Esophagus squamous epithelium (tissue), 5 donors: ENCODE results near the gene ZSCAN1. TPM values are rescaled to one million over a fixed set of nuclear protein-coding genes. Genes with fewer than 3 reads are reported as not detected.

Experiments
- DNase-seq: peaks from one replicate; lab custom pipeline; 2025; lab: John Stamatoyannopoulos, UW
- H3K27ac ChIP-seq, 4 donors: fragments of 200-600 bp; sonication (generic); one replicate each; pipeline ENCODE4 v1.5.1; 2016 to 2019; ENCODE audit warnings: mild to moderate bottlenecking in 1 of 4
- H3K27me3 ChIP-seq, 4 donors: fragments of 200-600 bp; sonication (generic); 1 replicate in 3 of 4; 2 replicates in 1 of 4; pipeline versions ENCODE4 v1.5.1 to v1.6.0; 2017 to 2021; ENCODE audit warnings: antibody characterized with exemption in 1 of 4
- H3K36me3 ChIP-seq, 3 donors: fragments of 200-600 bp; sonication (generic); one replicate each; pipeline ENCODE4 v1.5.1; 2016 to 2019
- H3K4me1 ChIP-seq, 3 donors: fragments of 200-600 bp; sonication (generic); one replicate each; pipeline ENCODE4 v1.5.1; 2017 to 2019
- H3K4me3 ChIP-seq, 4 donors: fragments of 200-600 bp; sonication (generic); 1 replicate in 3 of 4; 2 replicates in 1 of 4; pipeline ENCODE4 v1.5.1; 2016 to 2019; ENCODE audit warnings: mild to moderate bottlenecking in 2 of 4, moderate library complexity in 1 of 4
- H3K9me3 ChIP-seq, 3 donors: fragments of 200-600 bp; sonication (generic); one replicate each; pipeline ENCODE4 v1.5.1; 2016 to 2019
- CTCF ChIP-seq, 6 experiments: fragments of 450-650 bp in 4 of 6; fragments of 200-600 bp in 2 of 6; sonication (generic) in 2 of 6; IDR thresholded peaks; one replicate each; pipeline ENCODE4 v1.5.1; 2016 to 2019; ENCODE audit warnings: antibody characterized with exemption in 6 of 6, mild to moderate bottlenecking in 4 of 6, moderate library complexity in 4 of 6
- POLR2A ChIP-seq, 4 donors: fragments of 450-650 bp; IDR thresholded peaks; one replicate each; pipeline ENCODE4 v1.6.1; 2017; ENCODE audit warnings: antibody characterized with exemption in 4 of 4, mild to moderate bottlenecking in 4 of 4, moderate library complexity in 3 of 4
- WGBS, 2 donors: methylation state at CpG; one replicate each; pipeline ENCODE4 v1.1.5; 2018; 5-methylcytosine and 5-hydroxymethylcytosine counted together
- intact Hi-C: fragments of 100-400 bp; cut with DNase I; formaldehyde crosslinking; loops from one replicate; pipeline ENCODE4 v1.15.0; 2022
- total RNA-seq, 4 donors: library from RNA; depleted of rRNA; stranded (reverse); fragments of >200 nt; gene quantifications; one replicate each; pipeline ENCODE4 v1.1.0, GENCODE V29; 2016
- donor health status: DM: yes; HTN: yes; CAD: no.

The ZSCAN1 gene
- total RNA-seq, 4 donors from 2014 or later: 0.48 TPM; not detected in 3

- H3K36me3 ChIP-seq: peaks cover 0 to 27% (median 8%) of the 10 kb centered on the region in 3 donors
- H3K27me3 ChIP-seq: no peaks in the 10 kb centered on the region
- peaks cover 0 to 26% (median 9%) of the 10 kb centered on the region in 3 donors for H3K4me1 ChIP-seq
- H3K4me3 ChIP-seq: peak overlapping the region; percentile 7 to 67 (median 44)
- DNase-seq: no peak
- intact Hi-C loops: loop anchor here (10.0 kb wide), 2 partner anchors 155 to 645 kb away; partner anchors contain the start of genes TRAPPC2B and ZNF547
- TF ChIP-seq CTCF (IDR thresholded peaks at IDR 0.05) (peak in 2 of 6 experiments; percentile 6 to 26), POLR2A (IDR thresholded peaks at IDR 0.05) (no peak)
- 24 to 32% methylated on average over 6 to 9 of the region's 41 CpGs for WGBS, 2 donors
- H3K27ac ChIP-seq: peak overlapping the region; percentile 24 to 90 (median 64)
- H3K9me3 ChIP-seq: peaks cover 0 to 80% (median 72%) of the 10 kb centered on the region in 3 donors
These were observed 24.0 kb upstream of the ZSCAN1 start for GRCh38 chr19:58009666-58010301.

GRCh38 chr19:58010507-58010906, 23.3 kb upstream of the ZSCAN1 start:
- peaks cover 0 to 76% (median 66%) of the 10 kb centered on the region in 3 donors for H3K9me3 ChIP-seq
- H3K36me3 ChIP-seq: peaks cover 0 to 20% (median 6%) of the 10 kb centered on the region in 3 donors
- H3K27me3 ChIP-seq: no peaks in the 10 kb centered on the region
- WGBS, 2 donors: 57 to 73% methylated on average over 22 of the region's 22 CpGs
- no peak overlapping the region for H3K27ac ChIP-seq
- no peak for TF ChIP-seq POLR2A (IDR thresholded peaks at IDR 0.05)
- TF ChIP-seq CTCF (IDR thresholded peaks at IDR 0.05): no peak
- DNase-seq: no peak
- H3K4me1 ChIP-seq: peaks cover 0 to 25% (median 9%) of the 10 kb centered on the region in 3 donors
- H3K4me3 ChIP-seq: peak overlapping the region in 2 of 4 donors; percentile 56 to 67
- intact Hi-C loops: loop anchor here (10.0 kb wide), 1 partner anchor 154 kb away; no protein-coding TSS in a partner anchor

GRCh38 chr19:58014141-58014540, 19.7 kb upstream of the ZSCAN1 start:
- Histone ChIP-seq H3K4me3 (no peak overlapping the region), H3K27me3 (no peaks in the 10 kb centered on the region), H3K27ac (no peak overlapping the region), H3K4me1 (peaks cover 0 to 16% (median 4%) of the 10 kb centered on the region in 3 donors), H3K36me3 (no peaks in the 10 kb centered on the region), H3K9me3 (peaks cover 0 to 47% (median 33%) of the 10 kb centered on the region in 3 donors)
- TF ChIP-seq POLR2A (IDR thresholded peaks at IDR 0.05) (no peak), CTCF (IDR thresholded peaks at IDR 0.05) (no peak)
- intact Hi-C loops: loop anchor here (10.0 kb wide), 1 partner anchor 151 kb away; no protein-coding TSS in a partner anchor
- DNase-seq: no peak
- 56 to 61% methylated on average over 5 of the region's 5 CpGs for WGBS, 2 donors

- no peaks in the 10 kb centered on the region for H3K36me3 ChIP-seq
- H3K4me1 ChIP-seq: no peaks in the 10 kb centered on the region
- no peak for TF ChIP-seq CTCF (IDR thresholded peaks at IDR 0.05)
- no peak for TF ChIP-seq POLR2A (IDR thresholded peaks at IDR 0.05)
- H3K9me3 ChIP-seq: peaks cover 0 to 17% (median 3%) of the 10 kb centered on the region in 3 donors
- H3K4me3 ChIP-seq: no peak overlapping the region
- intact Hi-C loops: no loop called here
- H3K27ac ChIP-seq: no peak overlapping the region
- no peaks in the 10 kb centered on the region for H3K27me3 ChIP-seq
- 60 to 79% methylated on average over 2 to 5 of the region's 7 CpGs for WGBS, 2 donors
- DNase-seq: no peak
These were observed 13.7 kb upstream of the ZSCAN1 start for GRCh38 chr19:58020129-58020528.
